ENCODE data around the gene RREB1.

DNA sequence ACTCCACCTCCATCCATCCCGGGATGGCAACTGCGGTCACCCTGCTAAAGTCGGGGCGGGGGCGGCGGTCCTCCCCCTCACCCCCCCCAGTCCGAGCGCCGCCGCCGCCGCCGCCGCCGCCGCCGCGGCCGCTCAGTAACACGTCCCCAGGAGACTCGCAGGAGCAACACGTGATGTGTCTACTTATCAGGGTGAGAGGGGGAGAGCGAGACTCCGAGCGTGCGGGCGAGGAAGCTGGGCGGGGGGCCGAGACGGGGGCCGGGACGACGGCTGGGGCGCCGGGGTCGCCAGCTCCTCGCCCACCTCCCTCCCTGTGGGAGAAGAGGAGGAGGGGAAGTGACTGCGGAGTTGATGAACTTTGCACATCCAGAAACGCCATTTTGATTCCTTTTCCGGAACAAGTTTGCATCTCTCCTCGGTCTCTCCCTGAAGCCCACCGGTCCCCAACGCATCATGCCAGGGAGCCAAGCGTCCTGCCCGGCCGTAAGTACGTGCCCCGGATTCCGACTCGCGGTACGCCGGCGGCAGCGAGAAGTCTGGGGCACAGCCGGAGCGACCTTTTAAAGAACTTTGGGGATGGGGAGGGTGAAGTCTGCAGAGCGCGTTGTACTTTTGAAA is at the start of gene RREB1:
- TF ChIP-seq POLR2AphosphoS5 (IDR thresholded peaks at IDR 0.05; ENCODE audit: low read depth, low read length) (no peak), POLR2A (IDR thresholded peaks at IDR 0.05; ENCODE audit: low read depth, low read length) (no peak), TAF1 (IDR thresholded peaks at IDR 0.05; ENCODE audit: low read depth, low read length) (no peak), SPI1 (IDR thresholded peaks at IDR 0.05; ENCODE audit: low read depth, low read length) (peak; percentile 4; the same call in 1 of the 2 replicates), POU2F2 (IDR thresholded peaks at IDR 0.05; ENCODE audit: low read depth, low read length) (no peak), PAX5 (IDR thresholded peaks at IDR 0.05; ENCODE audit: insufficient read depth, low read length, severe bottlenecking) (no peak)

All from GM12891 (cell line).